GM19438 (cell line): ENCODE data around the gene ATP8B4.

ENCODE experiments used
- ATAC-seq: cut with Tn5 transposase; IDR thresholded peaks from one replicate; pipeline ENCODE4 v1.9.1; 2021; ENCODE audit warnings: low read depth; ENCODE audit not compliant: unreplicated experiment

ATP8B4 gene

GRCh38 chr15:49876401-49877038, 242.5 kb downstream of the ATP8B4 start:
- ATAC-seq: no peak

- ATAC-seq: no peak
Measured at GRCh38 chr15:49875392-49875791, 243.6 kb downstream of the ATP8B4 start.

- ATAC-seq: no peak
Measured at GRCh38 chr15:49870472-49870871, 248.6 kb downstream of the ATP8B4 start.

- ATAC-seq: no peak
Measured at GRCh38 chr15:49868348-49868747, 250.7 kb downstream of the ATP8B4 start.

GRCh38 chr15:49865925-49866757, 252.9 kb downstream of the ATP8B4 start:
- ATAC-seq: no peak

- no peak for ATAC-seq
Measured at GRCh38 chr15:49864251-49864650, 254.8 kb downstream of the ATP8B4 start.

GRCh38 chr15:49863431-49864224, 255.4 kb downstream of the ATP8B4 start:
- no peak for ATAC-seq

GRCh38 chr15:49860101-49860500, 258.9 kb downstream of the ATP8B4 start:
- ATAC-seq: no peak

GRCh38 chr15:49857496-49858475, 261.2 kb downstream of the ATP8B4 start:
- ATAC-seq: no peak

- no peak for ATAC-seq
Measured at GRCh38 chr15:49855917-49856637, 263.0 kb downstream of the ATP8B4 start.

- ATAC-seq: no peak
Measured at GRCh38 chr15:49852756-49853155, 266.3 kb downstream of the ATP8B4 start.

GRCh38 chr15:49848807-49849206, 270.2 kb downstream of the ATP8B4 start:
- ATAC-seq: no peak

GRCh38 chr15:49848282-49848724, 270.7 kb downstream of the ATP8B4 start:
- ATAC-seq: no peak

- no peak for ATAC-seq
Measured at GRCh38 chr15:49847423-49848281, 271.4 kb downstream of the ATP8B4 start.

GRCh38 chr15:49844390-49844789, 274.6 kb downstream of the ATP8B4 start:
- no peak for ATAC-seq

- ATAC-seq: no peak
Measured at GRCh38 chr15:49843725-49844124, 275.3 kb downstream of the ATP8B4 start.

GRCh38 chr15:49842031-49842730, 276.9 kb downstream of the ATP8B4 start:
- no peak for ATAC-seq

GRCh38 chr15:49832511-49832910, 286.5 kb downstream of the ATP8B4 start:
- ATAC-seq: no peak
